DOHH2 (cell line): ENCODE measurements around the gene KCTD14.

Source experiments
- EZH2phosphoT487 ChIP-seq: fragments of 200-600 bp; sonication (generic); IDR thresholded peaks from 2 replicates; pipeline ENCODE4 v1.6.1; 2017; ENCODE audit warnings: borderline replicate concordance, mild to moderate bottlenecking, antibody characterized with exemption, low read length, moderate library complexity, mixed read lengths
- TF ChIP-seq, protein P1 (sequence below): fragments of 200-600 bp; sonication (generic); IDR thresholded peaks from one replicate; pipeline ENCODE4 v1.5.1; 2014; ENCODE audit warnings: antibody characterized with exemption, mild to moderate bottlenecking, low read depth, low read length; ENCODE audit not compliant: poor library complexity, severe bottlenecking

DNA sequence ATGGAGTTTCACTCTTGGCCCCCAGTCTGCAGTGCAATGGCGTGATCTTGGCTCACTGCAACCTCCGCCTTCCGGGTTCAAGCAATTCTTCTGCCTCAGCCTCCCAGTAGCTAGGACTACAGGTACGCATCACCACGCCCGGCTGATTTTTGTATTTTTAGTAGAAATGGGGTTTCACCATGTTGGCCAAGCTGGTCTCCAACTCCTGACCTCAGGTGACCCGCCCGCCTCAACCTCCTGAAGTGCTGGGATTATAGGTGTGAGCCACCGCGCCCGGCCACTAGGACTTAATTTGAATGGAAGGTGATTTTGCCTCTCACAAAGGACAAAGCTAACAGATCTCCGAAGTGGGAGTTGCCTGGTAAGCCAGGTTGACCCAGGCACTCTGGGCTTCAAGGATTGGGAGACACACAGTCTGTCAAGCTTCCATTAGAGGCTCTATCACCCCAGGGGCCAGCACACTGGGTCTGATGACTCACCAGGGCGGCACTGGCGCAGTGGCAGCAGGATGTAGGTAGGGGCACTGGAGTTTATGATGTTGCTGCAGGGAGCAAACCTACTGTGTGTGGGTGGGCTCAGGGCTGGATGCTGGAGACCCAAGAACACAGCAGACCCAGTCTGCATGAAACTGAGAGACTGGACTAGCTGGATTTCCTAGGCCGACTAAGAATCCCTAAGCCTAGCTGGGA is 17.8 kb upstream of the KCTD14 start:
- TF ChIP-seq, protein P1, sequence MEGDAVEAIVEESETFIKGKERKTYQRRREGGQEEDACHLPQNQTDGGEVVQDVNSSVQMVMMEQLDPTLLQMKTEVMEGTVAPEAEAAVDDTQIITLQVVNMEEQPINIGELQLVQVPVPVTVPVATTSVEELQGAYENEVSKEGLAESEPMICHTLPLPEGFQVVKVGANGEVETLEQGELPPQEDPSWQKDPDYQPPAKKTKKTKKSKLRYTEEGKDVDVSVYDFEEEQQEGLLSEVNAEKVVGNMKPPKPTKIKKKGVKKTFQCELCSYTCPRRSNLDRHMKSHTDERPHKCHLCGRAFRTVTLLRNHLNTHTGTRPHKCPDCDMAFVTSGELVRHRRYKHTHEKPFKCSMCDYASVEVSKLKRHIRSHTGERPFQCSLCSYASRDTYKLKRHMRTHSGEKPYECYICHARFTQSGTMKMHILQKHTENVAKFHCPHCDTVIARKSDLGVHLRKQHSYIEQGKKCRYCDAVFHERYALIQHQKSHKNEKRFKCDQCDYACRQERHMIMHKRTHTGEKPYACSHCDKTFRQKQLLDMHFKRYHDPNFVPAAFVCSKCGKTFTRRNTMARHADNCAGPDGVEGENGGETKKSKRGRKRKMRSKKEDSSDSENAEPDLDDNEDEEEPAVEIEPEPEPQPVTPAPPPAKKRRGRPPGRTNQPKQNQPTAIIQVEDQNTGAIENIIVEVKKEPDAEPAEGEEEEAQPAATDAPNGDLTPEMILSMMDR = no peak
- no peak for TF ChIP-seq EZH2phosphoT487
